H9 (cell line): Measurements from ENCODE around the gene SRL. TPM values are rescaled to one million over a fixed set of nuclear protein-coding genes. Genes with fewer than 3 reads are reported as not detected.

Experiments used
- DNase-seq: peaks from one replicate; pipeline ENCODE4 v3.0.0-alpha.2; 2017
- H2AFZ ChIP-seq: one replicate; pipeline ENCODE4 v1.6.1; 2013; ENCODE audit warnings: mild to moderate bottlenecking, low read length, control low read depth, moderate library complexity
- H2AK5ac ChIP-seq: 2 replicates; pipeline ENCODE4 v1.6.1; 2013; ENCODE audit warnings: low read length, control low read depth, mixed read lengths; ENCODE audit not compliant: insufficient read length
- H2BK120ac ChIP-seq: one replicate; pipeline ENCODE4 v1.6.1; 2013; ENCODE audit warnings: low read depth, mild to moderate bottlenecking, low read length, control low read depth, inconsistent platforms; ENCODE audit not compliant: poor library complexity, severe bottlenecking
- H2BK12ac ChIP-seq: 2 replicates; pipeline ENCODE4 v1.6.1; 2013; ENCODE audit warnings: low read length, control low read depth, mixed read lengths, low read depth; ENCODE audit not compliant: insufficient read length
- H2BK15ac ChIP-seq: 2 replicates; pipeline ENCODE4 v1.6.1; 2013; ENCODE audit warnings: low read depth, low read length, control low read depth
- H2BK20ac ChIP-seq: one replicate; pipeline ENCODE4 v1.6.1; 2013; ENCODE audit warnings: low read depth, mild to moderate bottlenecking, low read length, control low read depth, inconsistent platforms; ENCODE audit not compliant: poor library complexity, severe bottlenecking
- H2BK5ac ChIP-seq: 2 replicates; pipeline ENCODE4 v1.6.1; 2013; ENCODE audit warnings: low read length, control low read depth, mixed read lengths; ENCODE audit not compliant: insufficient read length
- H3K14ac ChIP-seq: 2 replicates; pipeline ENCODE4 v1.6.1; 2013; ENCODE audit warnings: low read length, control low read depth; ENCODE audit not compliant: insufficient read depth
- H3K18ac ChIP-seq: 2 replicates; pipeline ENCODE4 v1.6.1; 2013; ENCODE audit warnings: low read depth, mild to moderate bottlenecking, mixed read lengths, low read length, control low read depth; ENCODE audit not compliant: insufficient read length
- H3K23ac ChIP-seq: 2 replicates; pipeline ENCODE4 v1.6.1; 2013; ENCODE audit warnings: low read length, control low read depth, mixed read lengths, low read depth; ENCODE audit not compliant: insufficient read length
- H3K23me2 ChIP-seq: 2 replicates; pipeline ENCODE4 v1.6.1; 2013; ENCODE audit warnings: low read depth, mild to moderate bottlenecking, mixed read lengths, low read length, control low read depth; ENCODE audit not compliant: insufficient read length, poor library complexity, severe bottlenecking
- H3K27ac ChIP-seq: 2 replicates; pipeline ENCODE4 v1.5.1; 2013; ENCODE audit warnings: low read length, control low read depth, mixed read lengths, low read depth; ENCODE audit not compliant: insufficient read length
- H3K27me3 ChIP-seq: 2 replicates; pipeline ENCODE4 v1.6.1; 2013; ENCODE audit warnings: low read length, control low read depth, inconsistent platforms; ENCODE audit not compliant: insufficient read depth
- H3K4ac ChIP-seq: 2 replicates; pipeline ENCODE4 v1.6.1; 2013; ENCODE audit warnings: low read depth, mild to moderate bottlenecking, control low read depth, inconsistent platforms, low read length, moderate library complexity
- H3K4me1 ChIP-seq: 2 replicates; pipeline ENCODE4 v1.6.1; 2013; ENCODE audit warnings: low read length, control low read depth, inconsistent platforms; ENCODE audit not compliant: insufficient read depth
- H3K4me2 ChIP-seq: 2 replicates; pipeline ENCODE4 v1.6.1; 2013; ENCODE audit warnings: low read length, control low read depth, mixed read lengths; ENCODE audit not compliant: insufficient read length, insufficient read depth
- H3K56ac ChIP-seq: 2 replicates; pipeline ENCODE4 v1.6.1; 2013; ENCODE audit warnings: low read depth, mild to moderate bottlenecking, mixed read lengths, low read length, control low read depth; ENCODE audit not compliant: insufficient read length
- H3K79me1 ChIP-seq: 2 replicates; pipeline ENCODE4 v1.6.1; 2013; ENCODE audit warnings: low read depth, mild to moderate bottlenecking, moderate library complexity, low read length, control low read depth, inconsistent platforms; ENCODE audit not compliant: insufficient read depth, poor library complexity, severe bottlenecking
- H3K79me2 ChIP-seq: 2 replicates; pipeline ENCODE4 v1.6.1; 2013; ENCODE audit warnings: low read length, control low read depth, inconsistent platforms; ENCODE audit not compliant: insufficient read depth
- H3K9ac ChIP-seq: 2 replicates; pipeline ENCODE4 v1.6.1; 2013; ENCODE audit warnings: low read length, control low read depth, mixed read lengths; ENCODE audit not compliant: insufficient read length; ENCODE audit errors: extremely low read depth
- H3K9me3 ChIP-seq: one replicate; pipeline ENCODE4 v1.6.1; 2013; ENCODE audit warnings: low read depth, low read length, inconsistent platforms; ENCODE audit not compliant: control insufficient read depth
- H3T11ph ChIP-seq: one replicate; pipeline ENCODE4 v1.6.1; 2013; ENCODE audit warnings: mild to moderate bottlenecking, low read length, control low read depth, inconsistent platforms
- H4K20me1 ChIP-seq: one replicate; pipeline ENCODE4 v1.6.1; 2013; ENCODE audit not compliant: control insufficient read depth, insufficient read length, insufficient read depth
- H4K5ac ChIP-seq: 2 replicates; pipeline ENCODE4 v1.6.1; 2013; ENCODE audit warnings: low read depth, mild to moderate bottlenecking, mixed read lengths, low read length, control low read depth; ENCODE audit not compliant: insufficient read length
- H4K8ac ChIP-seq: replicated peaks from 2 replicates; pipeline ENCODE4 v1.6.1; 2013; ENCODE audit warnings: low read length, control low read depth, mixed read lengths, low read depth; ENCODE audit not compliant: insufficient read length
- H4K91ac ChIP-seq: 2 replicates; pipeline ENCODE4 v1.6.1; 2013; ENCODE audit warnings: low read depth, mild to moderate bottlenecking, moderate library complexity, mixed read lengths, low read length, control low read depth; ENCODE audit not compliant: insufficient read length
- H3K27ac Mint-ChIP-seq, 3 experiments: 2 replicates in 2 of 3; 3 replicates in 1 of 3; pipeline ENCODE4 v1.8.0; 2020 to 2021; ENCODE audit warnings: mixed read lengths in 3 of 3, mild to moderate bottlenecking in 1 of 3, moderate library complexity in 1 of 3
- H3K27me3 Mint-ChIP-seq: 2 replicates; pipeline ENCODE4 v1.8.0; 2021; ENCODE audit warnings: low read depth, mild to moderate bottlenecking, moderate library complexity, mixed read lengths
- H3K36me3 Mint-ChIP-seq, 3 experiments: 2 replicates in 2 of 3; 3 replicates in 1 of 3; pipeline ENCODE4 v1.8.0; 2020 to 2021; ENCODE audit warnings: low read depth in 3 of 3, mixed read lengths in 3 of 3; ENCODE audit not compliant: insufficient read depth in 1 of 3
- H3K4me1 Mint-ChIP-seq, 2 experiments: 2 replicates each; pipeline ENCODE4 v1.8.0; 2020; ENCODE audit warnings: mixed read lengths in 2 of 2
- H3K4me3 Mint-ChIP-seq, 2 experiments: 2 replicates in 1 of 2; 3 replicates in 1 of 2; pipeline ENCODE4 v1.8.0; 2020 to 2021; ENCODE audit warnings: mild to moderate bottlenecking in 2 of 2, mixed read lengths in 2 of 2, moderate library complexity in 1 of 2
- H3K9me3 Mint-ChIP-seq, 2 experiments: 2 replicates in 1 of 2; 3 replicates in 1 of 2; pipeline ENCODE4 v1.8.0; 2020; ENCODE audit warnings: mild to moderate bottlenecking in 2 of 2, mixed read lengths in 2 of 2, moderate library complexity in 1 of 2
- CTCF ChIP-seq: fragments of 200-600 bp; sonication (generic); conservative IDR thresholded peaks from 3 replicates; pipeline ENCODE4 v1.8.0; 2021; ENCODE audit warnings: antibody characterized with exemption, mild to moderate bottlenecking
- WGBS: extraction: QIAGEN DNeasy Blood & Tissue Kit; methylation state at CpG from one replicate; pipeline ENCODE4 v1.1.7; 2013; ENCODE audit warnings: missing lambda C conversion rate, low lambda C conversion rate, mixed read lengths; ENCODE audit not compliant: insufficient read length; ENCODE audit errors: extremely low coverage; 5-methylcytosine and 5-hydroxymethylcytosine counted together
- total RNA-seq: library from RNA; stranded (reverse); gene quantifications from 2 replicates; pipeline ENCODE4 v1.2.1, GENCODE V29; 2021

The SRL gene
- total RNA-seq, 1 experiment from 2014 or later: not detected

DNA sequence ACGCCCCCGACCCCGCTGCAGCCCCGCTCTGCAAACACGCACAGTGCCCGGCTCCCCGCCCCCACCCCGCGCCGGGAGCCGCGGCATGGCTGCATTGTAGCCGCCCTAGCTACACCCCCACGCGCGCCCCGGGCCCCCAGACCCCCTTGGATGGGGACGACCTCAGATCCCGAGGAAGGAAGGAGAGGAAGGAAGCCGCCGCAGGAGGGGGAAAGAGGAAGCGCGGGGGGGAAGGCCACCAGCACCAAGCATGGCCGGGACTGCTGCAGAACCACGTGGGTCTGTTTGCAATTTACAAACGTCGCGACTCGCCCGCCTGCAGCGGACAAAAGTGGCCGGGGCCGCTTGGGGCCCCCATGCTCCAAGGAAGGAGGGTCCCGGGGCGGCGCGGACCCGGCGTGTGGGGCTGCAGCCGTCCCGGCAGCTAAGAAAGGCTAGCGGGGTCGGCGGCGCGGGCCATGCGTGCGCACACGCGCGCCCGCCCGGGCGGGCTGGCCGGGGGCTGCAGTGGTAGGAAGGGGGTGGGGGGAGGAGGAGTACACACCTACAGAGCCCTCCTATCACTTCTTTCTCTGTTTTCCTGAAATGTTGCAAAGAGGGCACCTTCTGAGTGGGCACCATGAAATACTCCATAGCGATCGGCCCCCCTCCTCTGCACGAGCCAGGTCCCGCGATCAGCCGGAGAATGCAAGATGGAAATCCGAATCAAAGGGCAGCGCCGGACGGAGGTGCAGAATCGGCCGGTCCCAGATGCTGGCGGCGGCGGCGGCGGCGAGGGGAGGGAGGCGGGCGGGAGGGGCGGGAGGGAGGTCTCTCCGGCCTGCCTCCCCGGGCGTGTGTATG is 30.5 kb upstream of the SRL start:
- Histone ChIP-seq H3K79me1 (peaks cover 6% of the 10 kb centered on the region), H3K27ac (peak overlapping the region; percentile 21), H3T11ph (no peak overlapping the region), H3K23me2 (peaks cover 11% of the 10 kb centered on the region), H4K8ac (no peak overlapping the region), H3K14ac (peak overlapping the region; percentile 82), H2AK5ac (no peak overlapping the region), H2BK20ac (no peak overlapping the region), H3K27me3 (no peaks in the 10 kb centered on the region), H4K20me1 (no peaks in the 10 kb centered on the region), H3K23ac (no peak overlapping the region), H2BK5ac (no peak overlapping the region), H3K56ac (no peak overlapping the region), H4K5ac (no peak overlapping the region), H3K4ac (no peak overlapping the region), H2BK120ac (no peak overlapping the region), H2BK15ac (no peak overlapping the region), H2AFZ (no peak overlapping the region), H3K79me2 (peaks cover 29% of the 10 kb centered on the region; the same call in 1 of the 2 replicates), H3K9me3 (no peaks in the 10 kb centered on the region), H4K91ac (no peak overlapping the region), H3K4me2 (peak overlapping the region; percentile 43), H3K18ac (peak overlapping the region; percentile 83), H3K9ac (peak overlapping the region; percentile 92), H3K4me1 (peaks cover 3% of the 10 kb centered on the region; the same call in 1 of the 2 replicates), H2BK12ac (no peak overlapping the region)
- H3K36me3 Mint-ChIP-seq: peaks cover 0 to 12% (median 8%) of the 10 kb centered on the region in 3 experiments; a peak in 5 of 7 replicates
- no peaks in the 10 kb centered on the region; the same call in 1 of the 2 replicates for H3K27me3 Mint-ChIP-seq
- TF ChIP-seq CTCF: no peak
- H3K4me3 Mint-ChIP-seq: peak overlapping the region; percentile 91 to 96
- WGBS: no CpG with 5 or more reads among the region's 79 CpGs
- H3K9me3 Mint-ChIP-seq: no peaks in the 10 kb centered on the region
- peak overlapping the region; percentile 95 to 98 (median 96) for H3K27ac Mint-ChIP-seq
- peaks cover 4 to 12% of the 10 kb centered on the region in 2 experiments; a peak in 3 of 4 replicates for H3K4me1 Mint-ChIP-seq
- DNase-seq: peak; percentile 62
